GM19463 (cell line): Measurements from ENCODE around the gene UCN2.

Experiments used
- ATAC-seq: cut with Tn5 transposase; IDR thresholded peaks from one replicate; pipeline ENCODE4 v1.9.1; 2021; ENCODE audit warnings: mild to moderate bottlenecking, moderate library complexity; ENCODE audit not compliant: unreplicated experiment

UCN2 gene

DNA sequence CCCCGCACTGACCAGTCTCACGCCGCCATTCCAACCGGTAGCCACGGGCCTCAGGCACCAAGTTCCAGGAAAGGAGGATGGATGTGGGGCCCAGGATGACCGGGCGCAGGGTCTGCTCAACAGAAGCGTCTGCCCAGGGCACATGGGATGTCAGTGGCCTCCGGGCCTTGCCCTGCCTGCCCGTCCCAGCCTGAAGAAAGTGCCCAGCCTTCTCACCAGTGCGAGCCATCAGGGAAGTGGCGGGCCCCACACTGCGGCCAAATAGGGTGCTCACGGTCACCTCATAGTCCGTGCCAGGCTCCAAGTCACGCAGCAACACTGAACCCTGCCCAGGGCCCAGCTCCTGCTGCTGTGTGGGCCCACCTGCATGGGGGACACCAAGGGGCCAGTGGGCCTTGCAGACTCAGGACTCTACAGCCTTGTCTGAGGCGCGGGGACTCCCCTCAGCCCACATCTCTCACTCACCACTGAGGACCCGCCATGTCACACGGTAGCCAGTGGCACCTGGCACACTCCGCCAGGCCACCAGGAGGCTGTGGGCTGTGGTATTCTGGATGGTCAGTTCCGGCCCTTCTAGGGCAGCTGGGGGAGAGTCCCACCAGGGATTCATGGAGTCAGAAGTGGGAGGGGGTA lies 28.4 kb upstream of the UCN2 start:
- ATAC-seq: no peak

GRCh38 chr3:48591436-48591835 lies 27.9 kb upstream of the UCN2 start:
- no peak for ATAC-seq

GRCh38 chr3:48588230-48588629 lies 24.6 kb upstream of the UCN2 start:
- ATAC-seq: no peak

DNA sequence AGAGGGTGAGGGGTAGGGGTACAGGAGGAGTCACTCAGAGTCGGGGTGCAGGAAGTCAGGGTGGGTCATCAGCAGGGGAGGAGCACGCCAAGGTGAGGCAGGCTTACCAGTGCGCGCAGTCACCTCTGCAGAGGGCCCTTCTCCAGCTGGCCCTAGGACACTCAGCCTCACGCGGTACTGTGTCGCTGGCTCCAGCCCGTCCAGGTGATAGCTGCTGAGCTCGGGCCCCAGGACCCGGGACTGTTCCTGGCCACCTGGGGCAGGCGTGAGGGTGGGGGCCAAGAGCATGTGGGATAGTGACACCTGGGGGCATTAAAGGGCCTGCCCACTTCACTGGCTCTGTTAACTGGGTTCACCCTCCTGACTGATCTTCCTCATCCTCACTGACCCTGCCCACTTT lies 24.1 kb upstream of the UCN2 start:
- no peak for ATAC-seq

- no peak for ATAC-seq
Measured at GRCh38 chr3:48585411-48585810, 21.8 kb upstream of the UCN2 start.

GRCh38 chr3:48584836-48585235 lies 21.3 kb upstream of the UCN2 start:
- no peak for ATAC-seq

- no peak for ATAC-seq
Measured at GRCh38 chr3:48581621-48582481, 18.3 kb upstream of the UCN2 start.

- no peak for ATAC-seq
Measured at GRCh38 chr3:48576647-48577046, 13.1 kb upstream of the UCN2 start.

DNA sequence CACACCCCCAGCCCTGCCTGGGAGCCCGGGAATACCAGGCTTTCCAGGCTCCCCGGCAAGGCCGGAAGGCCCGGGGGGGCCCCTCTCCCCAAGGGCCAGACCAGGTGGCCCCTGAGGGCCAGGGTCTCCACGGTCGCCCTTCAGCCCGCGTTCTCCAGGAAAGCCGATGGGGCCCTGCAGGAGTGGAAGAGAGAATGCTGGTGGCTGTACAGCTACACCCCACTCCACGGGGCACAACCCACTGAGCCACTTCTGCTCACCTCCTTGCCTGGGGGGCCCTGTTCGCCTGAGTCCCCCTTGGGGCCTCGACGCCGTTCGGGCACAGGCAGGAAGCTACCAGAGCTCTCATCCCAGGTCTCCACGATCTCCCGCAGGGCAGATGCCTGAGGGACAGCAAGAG lies 11.8 kb upstream of the UCN2 start:
- ATAC-seq: no peak

- no peak for ATAC-seq
Measured at GRCh38 chr3:48573973-48574585, 10.5 kb upstream of the UCN2 start.

DNA sequence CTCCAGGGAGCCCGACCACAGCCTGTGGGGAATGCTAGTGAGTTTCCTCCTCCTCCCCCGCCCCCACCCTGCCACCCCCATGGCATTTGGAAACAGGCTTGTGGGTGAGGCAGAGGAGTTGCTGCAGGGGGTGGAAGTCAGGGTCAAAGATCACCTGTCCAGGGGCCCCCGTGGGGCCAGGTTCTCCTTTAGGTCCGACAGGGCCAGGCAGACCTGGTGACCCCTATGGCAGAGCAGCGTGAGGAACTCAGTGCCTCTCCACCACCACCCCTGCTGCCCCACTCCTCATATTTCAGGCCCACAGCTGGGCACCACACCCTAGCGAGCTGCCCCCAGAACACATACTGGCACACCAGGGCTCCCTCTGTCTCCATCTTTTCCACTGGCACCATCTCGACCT lies 8.9 kb upstream of the UCN2 start:
- no peak for ATAC-seq

GRCh38 chr3:48571938-48572337 lies 8.4 kb upstream of the UCN2 start:
- ATAC-seq: no peak

DNA sequence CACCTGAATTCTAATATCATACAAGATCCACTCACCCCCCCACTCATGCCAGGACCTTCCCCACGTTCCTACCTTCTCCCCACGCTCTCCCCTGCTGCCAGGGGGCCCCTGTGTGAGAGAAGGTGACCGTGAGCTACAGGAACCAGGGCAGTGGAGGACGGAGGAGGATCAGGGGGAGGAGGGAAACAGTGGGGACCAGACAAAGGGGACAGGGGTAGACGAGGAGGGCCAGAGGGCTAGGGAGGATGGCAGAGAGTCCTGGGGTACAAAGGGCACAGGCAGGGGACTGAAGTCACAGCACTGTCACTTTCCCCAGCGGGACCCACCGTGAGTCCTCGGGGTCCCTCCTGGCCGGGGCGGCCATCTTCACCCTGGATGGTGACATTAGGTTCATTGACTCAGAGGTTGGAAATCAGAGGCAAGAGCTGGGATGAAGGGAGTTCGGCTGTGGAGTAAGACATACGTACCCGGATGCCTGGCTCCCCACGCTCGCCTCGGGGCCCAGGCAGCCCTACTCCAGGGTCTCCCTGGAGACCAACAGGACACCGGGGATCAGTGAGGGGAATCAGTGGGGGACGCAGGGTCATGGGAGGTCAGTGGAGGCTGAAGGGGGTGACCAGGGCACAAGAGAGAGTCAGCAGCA lies 6.3 kb upstream of the UCN2 start:
- ATAC-seq: no peak

- ATAC-seq: no peak
Measured at GRCh38 chr3:48569400-48569799, 5.8 kb upstream of the UCN2 start.

DNA sequence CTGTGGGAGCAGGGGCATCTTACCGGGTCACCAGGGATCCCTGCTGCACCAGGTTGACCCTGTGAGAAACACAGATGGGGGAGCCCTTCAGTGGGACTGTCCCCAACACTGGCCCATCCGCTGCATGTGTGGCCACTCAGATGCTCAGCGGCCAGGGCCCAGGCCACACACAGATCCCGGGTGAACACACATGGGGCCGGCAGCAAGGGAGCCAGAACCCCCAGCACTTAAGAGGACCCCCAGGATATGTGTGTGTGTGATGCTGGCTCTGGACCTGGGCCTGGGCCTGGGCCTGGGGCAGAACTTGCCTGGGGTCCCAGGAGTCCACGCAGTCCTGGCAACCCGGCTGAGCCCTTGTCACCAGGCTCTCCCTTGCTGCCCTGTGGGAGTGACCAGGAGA lies 4.9 kb upstream of the UCN2 start:
- no peak for ATAC-seq

- ATAC-seq: no peak
Measured at GRCh38 chr3:48567500-48567899, 3.9 kb upstream of the UCN2 start.

- ATAC-seq: no peak
Measured at GRCh38 chr3:48567090-48567489, 3.5 kb upstream of the UCN2 start.

DNA sequence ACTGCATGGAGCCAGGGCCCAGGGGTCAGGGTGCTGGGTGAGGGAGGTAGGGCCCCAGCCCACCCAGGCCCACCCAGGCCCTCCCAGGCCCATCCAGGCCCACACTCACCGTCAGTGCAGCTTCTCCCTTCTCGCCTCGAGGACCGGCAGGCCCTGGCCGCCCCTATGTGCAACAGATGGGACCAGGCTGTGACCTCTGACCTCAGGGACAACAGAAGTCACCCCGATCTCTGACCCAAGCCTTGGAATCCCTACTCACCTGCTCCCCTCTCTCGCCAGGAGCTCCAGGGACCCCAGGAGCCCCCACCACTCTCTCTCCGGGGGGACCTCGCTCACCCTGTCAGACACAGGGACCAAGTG lies 2.8 kb upstream of the UCN2 start:
- no peak for ATAC-seq

DNA sequence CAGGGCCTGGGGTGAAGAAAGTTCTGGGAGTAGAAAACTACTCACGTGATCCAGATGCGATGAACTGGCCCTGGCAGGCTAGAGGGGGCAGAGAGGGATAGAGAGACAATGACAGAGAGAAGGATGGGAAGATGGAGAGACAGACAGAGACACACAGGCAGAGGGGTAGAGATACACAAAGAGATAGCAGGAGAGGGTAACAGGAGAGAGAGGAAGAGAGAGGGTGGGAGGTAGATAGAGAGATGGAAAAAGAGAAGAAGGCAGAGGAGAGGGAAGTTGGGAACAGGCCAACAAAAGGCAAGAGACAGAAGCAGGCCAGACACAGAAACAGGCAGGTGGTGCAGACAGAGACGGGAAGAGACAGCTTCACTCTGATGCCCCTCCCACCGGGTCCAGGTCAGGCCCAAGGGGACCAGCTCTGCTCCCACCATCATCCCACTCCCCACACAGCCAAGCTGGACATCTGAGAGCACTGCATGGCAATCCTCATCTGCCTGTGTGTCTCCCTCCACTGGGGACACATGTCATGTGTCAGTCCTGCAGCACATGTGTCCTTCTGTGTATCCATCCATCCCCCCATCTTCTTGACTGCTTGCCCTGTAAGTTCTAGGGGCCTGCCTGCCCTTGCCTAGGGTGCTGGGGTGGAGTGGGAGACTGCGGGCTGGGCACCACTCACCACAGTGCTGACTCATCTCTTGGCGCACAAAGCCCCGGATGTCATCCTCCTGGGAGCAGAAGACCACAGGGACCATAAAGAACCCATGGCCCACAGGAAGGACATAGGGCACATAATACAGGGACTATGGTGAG lies 2.2 kb upstream of the UCN2 start:
- no peak for ATAC-seq

GRCh38 chr3:48565186-48565585 lies 1.6 kb upstream of the UCN2 start:
- ATAC-seq: no peak

- no peak for ATAC-seq
Measured at GRCh38 chr3:48564667-48565066, 1.1 kb upstream of the UCN2 start.
